Left colon (tissue), 2 donors: ENCODE results near the gene CNTF. TPM values are rescaled to one million over a fixed set of nuclear protein-coding genes. Genes with fewer than 3 reads are reported as not detected.

Source experiments
- ATAC-seq: fragments of 200-7000 bp; cut with Tn5 transposase; one replicate; pipeline ENCODE4 v1.9.1; 2020; ENCODE audit warnings: mild to moderate bottlenecking, moderate library complexity
- DNase-seq, 2 donors: peaks; one replicate each; pipeline ENCODE4 v3.0.0-alpha.2; 2020
- intact Hi-C, 2 donors: fragments of 100-400 bp; cut with DNase I in 1 of 2; cut with micrococcal nuclease in 1 of 2; formaldehyde crosslinking; loops; one replicate each; pipeline versions ENCODE4 v1.11.2 to v1.14.0; 2022; cut with DNase I, micrococcal nuclease
- total RNA-seq, 2 donors: library from RNA; stranded (reverse); fragmentation: NEBNext Ultra II Directional; extraction: Animal tissue kit (Norgen Biotek cat#: 25700); gene quantifications; one replicate each; pipeline ENCODE4 v1.2.1, GENCODE V29; 2021
- donor health status: DM: no; HTN: no; CAD: no.
- donor health status: DM: yes; HTN: yes; CAD: no.

The CNTF gene
- total RNA-seq, 2 donors from 2014 or later: 1.7 to 2.6 TPM

DNA sequence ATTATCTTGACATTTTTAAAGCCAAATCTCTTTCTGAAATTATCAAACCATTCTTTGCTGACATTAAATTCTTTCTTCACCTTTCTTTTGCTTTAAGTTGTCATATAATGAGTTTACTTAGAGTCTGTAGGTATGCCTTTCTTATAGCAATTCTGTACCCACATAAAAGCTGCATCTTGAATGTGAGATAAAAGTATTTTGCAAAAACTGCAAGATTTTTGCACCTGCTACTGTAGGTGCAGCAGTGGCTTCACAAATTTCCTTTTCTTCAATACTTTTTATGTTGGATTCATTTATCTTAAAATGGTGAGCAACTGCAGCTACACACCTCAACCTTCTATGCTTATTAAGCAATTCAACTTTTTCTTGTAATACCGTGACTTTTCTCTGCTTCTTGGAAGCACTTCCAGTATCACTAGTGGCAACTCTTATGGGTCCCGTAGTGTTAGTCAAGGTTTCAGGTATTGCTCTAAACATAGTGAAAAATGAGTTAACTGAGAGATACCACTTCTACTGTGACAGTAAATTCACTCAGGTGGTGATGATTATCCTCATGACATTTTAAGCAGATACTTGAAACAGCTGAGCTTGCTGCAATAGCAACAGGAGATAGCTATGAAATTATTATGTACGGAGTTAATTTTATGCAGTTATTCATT, 24.9 kb upstream of the CNTF start:
- intact Hi-C loops: no loop called here
- ATAC-seq: no peak
- DNase-seq: no peak

DNA sequence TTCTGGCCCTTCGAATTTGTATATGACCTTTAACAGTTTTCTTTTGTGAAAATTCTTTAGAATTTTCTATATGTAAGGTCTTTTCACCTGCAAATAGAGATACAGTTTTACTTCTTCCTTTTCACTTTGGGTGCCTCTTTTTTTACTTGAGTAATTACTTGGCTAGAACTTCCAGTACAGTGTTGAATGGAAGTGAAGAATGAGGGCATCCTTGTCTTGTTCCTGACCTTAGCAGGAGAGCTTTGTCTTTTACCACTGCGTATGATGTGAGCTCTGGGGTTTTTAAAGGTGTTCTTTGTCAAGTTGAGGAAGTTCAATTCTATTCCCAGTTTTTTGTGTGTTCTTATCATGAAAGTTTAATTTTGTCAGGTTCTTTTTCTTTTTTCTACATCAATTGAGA, 22.0 kb upstream of the CNTF start:
- intact Hi-C loops: no loop called here
- no peak for ATAC-seq

GRCh38 chr11:58606930-58607714, 15.3 kb upstream of the CNTF start:
- DNase-seq: no peak
- ATAC-seq: peak; percentile 52
- intact Hi-C loops: no loop called here

More for the DNA sequence above, 22.0 kb upstream of the CNTF start:
- DNase-seq: no peak

DNA sequence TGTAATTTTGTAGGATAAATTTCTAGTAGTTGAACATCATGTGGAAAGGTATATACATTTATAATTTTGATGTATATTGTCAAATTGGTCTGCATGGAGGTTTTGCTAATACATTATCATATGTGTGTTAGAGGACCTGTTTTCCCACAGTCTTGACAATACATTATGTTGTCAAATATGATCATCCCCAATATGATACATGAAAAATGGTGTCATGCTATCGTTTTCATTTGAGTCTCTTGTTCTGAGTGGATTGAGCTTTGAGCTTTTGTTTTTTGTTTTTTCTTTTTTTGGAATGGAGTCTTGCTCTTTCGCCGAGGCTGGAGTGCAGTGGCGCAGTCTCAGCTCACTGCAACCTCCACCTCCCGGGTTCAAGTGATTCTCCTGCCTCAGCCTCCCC, 14.1 kb upstream of the CNTF start:
- intact Hi-C loops: no loop called here
- ATAC-seq (no peak), DNase-seq (no peak)

GRCh38 chr11:58609723-58610122, 12.7 kb upstream of the CNTF start:
- ATAC-seq (no peak), DNase-seq (no peak)
- intact Hi-C loops: no loop called here

GRCh38 chr11:58613228-58613627, 9.2 kb upstream of the CNTF start:
- intact Hi-C loops: no loop called here
- ATAC-seq: no peak
- no peak for DNase-seq

DNA sequence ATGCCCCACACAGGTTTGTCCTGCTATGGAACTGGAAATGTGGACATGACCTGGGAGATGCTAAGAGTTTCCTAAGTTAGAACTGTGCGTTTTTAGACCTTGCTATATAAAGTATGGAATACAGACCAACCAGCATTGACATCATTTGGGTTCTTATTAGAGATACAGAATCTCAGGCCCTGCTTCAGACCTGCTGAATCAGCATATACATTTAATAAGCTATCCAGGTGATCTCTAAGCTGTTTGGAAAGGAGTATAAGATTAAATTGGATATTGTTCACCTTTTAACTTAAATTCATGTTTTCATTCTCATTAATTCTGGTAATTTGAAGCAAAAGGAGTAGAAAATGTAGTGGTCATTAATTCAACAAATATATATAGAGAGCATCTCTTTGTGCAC, 6.9 kb upstream of the CNTF start:
- DNase-seq: no peak
- ATAC-seq: no peak
- intact Hi-C loops: no loop called here

DNA sequence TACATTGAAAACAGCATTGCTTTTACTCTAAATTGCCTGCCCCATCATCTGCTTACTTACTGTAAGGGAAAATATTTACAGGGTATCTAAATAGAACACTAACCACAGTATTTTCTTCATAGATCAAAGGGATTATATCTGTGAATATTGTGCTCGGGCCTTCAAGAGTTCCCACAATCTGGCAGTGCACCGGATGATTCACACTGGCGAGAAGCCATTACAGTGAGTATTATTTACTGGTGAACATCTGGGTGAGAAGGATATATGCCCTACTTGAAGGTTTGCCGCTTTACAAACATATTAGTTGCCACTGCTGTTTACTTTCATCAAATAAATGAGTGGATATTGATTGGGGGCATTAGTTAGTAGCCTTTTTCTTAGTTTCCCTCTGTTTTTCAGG, 5.9 kb upstream of the CNTF start:
- intact Hi-C loops: no loop called here
- DNase-seq: no peak
- no peak for ATAC-seq

- peak; percentile 87 for ATAC-seq
- intact Hi-C loops: no loop called here
- no peak for DNase-seq
Measured at GRCh38 chr11:58617976-58618557, 4.4 kb upstream of the CNTF start.

GRCh38 chr11:58621586-58622262, 741 bp upstream of the CNTF start:
- intact Hi-C loops: no loop called here
- ATAC-seq (no peak), DNase-seq (no peak)

- ATAC-seq: no peak
- intact Hi-C loops: no loop called here
Measured at GRCh38 chr11:58625086-58625485, 2.6 kb downstream of the CNTF start.

DNA sequence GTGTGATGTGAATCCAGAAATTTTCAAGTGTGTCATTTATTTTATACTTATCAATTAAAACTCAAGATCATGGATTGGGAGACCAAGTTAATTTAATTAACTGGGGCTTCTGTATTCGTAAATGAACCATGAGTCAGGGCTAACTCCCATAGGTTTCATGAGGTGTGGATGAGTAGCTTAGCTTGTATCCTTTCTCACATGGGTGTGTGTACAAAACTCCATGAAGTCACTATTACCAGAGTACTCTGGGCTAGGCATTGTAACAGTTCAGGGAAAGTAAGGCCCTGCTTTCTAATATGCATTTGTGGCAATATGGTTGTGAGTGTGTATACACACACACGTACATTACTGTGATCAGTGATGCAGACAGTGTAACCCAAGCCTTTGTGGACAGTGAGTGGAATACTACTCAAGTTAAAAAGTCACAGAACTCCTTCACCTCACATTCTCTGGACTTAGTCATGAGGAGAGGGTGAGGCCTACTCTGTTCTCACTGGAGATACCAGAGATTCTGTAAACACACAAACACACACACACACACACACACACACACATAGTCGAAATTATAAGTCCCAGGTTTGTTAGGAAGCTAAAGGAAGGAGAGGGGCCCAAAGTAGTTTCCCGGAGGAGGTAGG, 3.5 kb downstream of the CNTF start:
- DNase-seq: no peak
- intact Hi-C loops: no loop called here
- ATAC-seq: no peak

More at GRCh38 chr11:58625086-58625485, 2.6 kb downstream of the CNTF start:
- no peak for DNase-seq

- intact Hi-C loops: no loop called here
- no peak for ATAC-seq
- no peak for DNase-seq
Measured at GRCh38 chr11:58626934-58627483, 4.5 kb downstream of the CNTF start.

DNA sequence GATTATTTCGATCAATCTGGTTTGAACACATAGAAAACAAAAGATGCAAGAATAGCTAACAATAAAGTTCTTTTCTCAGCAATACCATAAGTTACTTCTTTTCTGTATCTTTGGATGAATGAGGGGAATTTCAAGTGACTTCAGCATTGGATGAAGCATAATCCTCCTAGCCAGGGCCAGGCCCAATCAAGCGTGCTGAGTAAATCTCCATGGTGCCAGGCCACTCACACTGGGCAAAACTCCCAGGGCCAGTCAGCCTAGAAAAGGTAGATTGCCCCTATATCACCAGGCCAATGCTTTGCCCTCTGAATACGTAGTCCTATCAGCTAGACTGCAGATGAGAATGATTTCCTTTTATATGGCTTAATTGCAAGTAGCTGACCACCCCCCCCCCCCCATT, 6.0 kb downstream of the CNTF start:
- ATAC-seq (no peak), DNase-seq (no peak)
- intact Hi-C loops: no loop called here

GRCh38 chr11:58629857-58630256, 7.4 kb downstream of the CNTF start:
- ATAC-seq (peak; percentile 76), DNase-seq (peak in 1 of 2 donors; percentile 45)
- intact Hi-C loops: no loop called here

DNA sequence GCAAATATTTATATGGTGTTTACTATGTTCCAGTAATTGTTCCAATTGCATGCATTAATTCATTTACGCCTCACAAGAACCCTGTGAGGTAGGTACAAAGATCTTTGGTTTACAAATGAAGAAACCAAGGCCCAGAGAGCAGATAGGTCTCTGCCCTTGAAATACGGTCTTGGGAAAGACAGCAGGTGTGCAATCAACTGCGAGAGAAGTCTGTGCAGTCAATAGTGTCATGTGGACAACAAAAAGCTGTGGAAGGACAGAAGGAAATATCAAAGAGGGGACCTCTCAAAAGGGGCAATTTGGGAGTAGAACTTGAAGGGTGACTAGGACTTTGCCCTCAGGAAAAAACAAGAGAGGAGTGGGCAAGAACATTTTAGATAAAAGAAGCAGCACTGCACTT, 8.9 kb downstream of the CNTF start:
- intact Hi-C loops: no loop called here
- DNase-seq (no peak), ATAC-seq (no peak)

DNA sequence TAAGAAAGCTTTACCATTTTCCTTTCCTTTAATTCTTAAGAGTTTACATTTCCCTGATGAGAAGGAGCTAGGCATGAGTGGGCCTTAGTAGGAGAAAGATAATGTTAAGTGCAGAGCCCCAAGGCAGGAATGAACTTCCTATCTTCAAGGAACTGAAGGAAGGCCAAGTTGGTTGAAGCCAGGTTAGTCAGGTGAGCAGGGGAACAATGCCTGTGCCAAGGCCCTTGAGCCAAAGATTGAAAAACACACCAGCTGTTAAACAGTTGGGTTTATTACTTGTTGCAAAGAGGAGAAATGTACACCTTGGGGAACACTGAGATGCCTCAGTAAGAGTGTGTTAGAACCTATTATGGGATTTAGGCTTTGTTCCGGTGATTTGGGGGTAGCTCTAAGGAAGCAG, 10.0 kb downstream of the CNTF start:
- intact Hi-C loops: no loop called here
- ATAC-seq (no peak), DNase-seq (no peak)

DNA sequence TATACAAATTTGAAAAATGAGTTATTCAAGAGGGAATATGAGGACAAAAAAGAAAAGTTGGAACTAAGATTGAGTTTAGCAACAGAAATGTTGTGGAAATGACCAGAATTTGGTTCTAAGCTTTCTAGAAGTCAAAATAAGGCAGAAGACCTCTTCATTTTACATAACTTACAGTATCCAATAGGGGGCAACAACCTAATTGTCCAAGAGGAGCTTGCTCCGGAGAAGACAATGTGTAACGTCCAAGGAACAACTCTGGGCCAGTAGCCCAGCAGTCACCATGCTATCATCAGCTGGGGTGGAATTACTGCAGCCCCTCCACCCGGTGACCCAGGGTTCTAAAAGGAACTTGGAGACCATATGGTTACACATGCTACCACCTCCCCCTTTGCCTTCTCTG, 14.1 kb downstream of the CNTF start:
- DNase-seq: no peak

DNA sequence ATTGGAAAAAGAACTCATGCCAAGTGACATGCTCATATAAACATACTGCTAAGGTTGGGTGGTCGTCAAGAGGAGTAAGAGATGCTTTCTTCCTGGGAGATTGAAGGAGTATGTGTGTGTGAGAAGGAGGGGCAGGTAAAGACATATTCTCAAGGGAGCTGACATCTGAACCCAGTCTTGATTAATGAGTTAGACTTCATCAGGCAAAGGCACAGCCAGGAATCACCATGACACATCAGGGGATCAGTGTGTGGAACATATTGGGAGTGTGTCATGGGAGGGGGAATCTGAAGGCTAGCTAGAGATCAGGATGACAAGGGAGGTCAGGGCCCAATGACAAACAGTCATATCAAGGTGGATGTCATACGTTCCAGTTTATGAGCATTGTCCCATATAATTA, 14.9 kb downstream of the CNTF start:
- ATAC-seq (no peak), DNase-seq (no peak)
- intact Hi-C loops: no loop called here

More for the DNA sequence above, 14.1 kb downstream of the CNTF start:
- intact Hi-C loops: no loop called here
- ATAC-seq: no peak
